Sigmoid colon (tissue), 4 donors: ENCODE data around the gene TCF7L1.

ENCODE experiments used
- EP300 ChIP-seq, 4 donors: sonication (generic); formaldehyde crosslinking; IDR thresholded peaks; one replicate each; pipeline ENCODE4 v1.6.1; 2017; ENCODE audit warnings: antibody characterized with exemption in 4 of 4
- POLR2A ChIP-seq, 2 donors: fragments of 450-650 bp; IDR thresholded peaks; one replicate each; pipeline ENCODE4 v1.6.1; 2016; ENCODE audit warnings: antibody characterized with exemption in 2 of 2, mild to moderate bottlenecking in 2 of 2, moderate library complexity in 2 of 2
- POLR2AphosphoS5 ChIP-seq, 4 donors: sonication (generic); formaldehyde crosslinking; IDR thresholded peaks; one replicate each; pipeline ENCODE4 v1.6.1; 2017; ENCODE audit warnings: antibody characterized with exemption in 4 of 4
- TF ChIP-seq, protein P1 (sequence below), 4 experiments: fragments of 450-650 bp in 3 of 4; fragments of 200-600 bp in 1 of 4; IDR thresholded peaks; one replicate each; pipeline ENCODE4 v1.5.1; 2016 to 2019; ENCODE audit warnings: antibody characterized with exemption in 4 of 4, mild to moderate bottlenecking in 3 of 4, moderate library complexity in 2 of 4

DNA sequence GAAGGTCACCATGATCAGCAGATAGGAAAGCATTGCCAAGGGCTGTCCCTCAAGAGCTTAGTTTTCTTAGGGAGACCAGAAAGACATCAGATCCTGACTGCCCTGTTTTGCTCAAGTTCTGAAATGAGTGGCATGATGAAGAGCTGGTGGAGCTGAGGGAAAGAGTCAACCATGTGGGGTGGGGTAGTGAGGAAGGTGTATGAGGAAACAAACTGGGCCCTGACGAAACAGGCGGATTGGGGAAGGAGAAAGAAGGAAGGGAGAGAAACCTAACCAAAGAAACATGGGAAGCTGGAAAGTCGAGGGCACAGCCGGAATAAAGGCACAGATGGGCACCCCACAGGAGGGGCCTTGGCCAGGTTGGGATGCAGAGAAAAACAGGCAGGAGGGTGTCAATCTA, 186.6 kb downstream of the TCF7L1 start:
- TF ChIP-seq, protein P1, sequence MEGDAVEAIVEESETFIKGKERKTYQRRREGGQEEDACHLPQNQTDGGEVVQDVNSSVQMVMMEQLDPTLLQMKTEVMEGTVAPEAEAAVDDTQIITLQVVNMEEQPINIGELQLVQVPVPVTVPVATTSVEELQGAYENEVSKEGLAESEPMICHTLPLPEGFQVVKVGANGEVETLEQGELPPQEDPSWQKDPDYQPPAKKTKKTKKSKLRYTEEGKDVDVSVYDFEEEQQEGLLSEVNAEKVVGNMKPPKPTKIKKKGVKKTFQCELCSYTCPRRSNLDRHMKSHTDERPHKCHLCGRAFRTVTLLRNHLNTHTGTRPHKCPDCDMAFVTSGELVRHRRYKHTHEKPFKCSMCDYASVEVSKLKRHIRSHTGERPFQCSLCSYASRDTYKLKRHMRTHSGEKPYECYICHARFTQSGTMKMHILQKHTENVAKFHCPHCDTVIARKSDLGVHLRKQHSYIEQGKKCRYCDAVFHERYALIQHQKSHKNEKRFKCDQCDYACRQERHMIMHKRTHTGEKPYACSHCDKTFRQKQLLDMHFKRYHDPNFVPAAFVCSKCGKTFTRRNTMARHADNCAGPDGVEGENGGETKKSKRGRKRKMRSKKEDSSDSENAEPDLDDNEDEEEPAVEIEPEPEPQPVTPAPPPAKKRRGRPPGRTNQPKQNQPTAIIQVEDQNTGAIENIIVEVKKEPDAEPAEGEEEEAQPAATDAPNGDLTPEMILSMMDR (IDR thresholded peaks at IDR 0.05) = no peak
- TF ChIP-seq POLR2AphosphoS5 (IDR thresholded peaks at IDR 0.05) = no peak
- no peak for TF ChIP-seq POLR2A (IDR thresholded peaks at IDR 0.05)
- no peak for TF ChIP-seq EP300 (IDR thresholded peaks at IDR 0.05)
